Neural cell (in vitro differentiated cells): ENCODE results near the gene ZNF556. TPM values are rescaled to one million over a fixed set of nuclear protein-coding genes. Genes with fewer than 3 reads are reported as not detected.

Experiments used
- H2AFZ ChIP-seq: fragments of 200-600, 300-800 bp; sonication (generic), shearing (Covaris generic); 2 replicates; pipeline ENCODE4 v1.6.0; 2014; ENCODE audit warnings: low read depth, mild to moderate bottlenecking, antibody characterized with exemption, low read length, moderate library complexity
- H3F3A ChIP-seq: fragments of 200-600 bp; shearing (Covaris generic); 2 replicates; pipeline ENCODE4 v1.6.1; 2016; ENCODE audit warnings: mild to moderate bottlenecking, moderate library complexity, mixed read lengths, antibody characterized with exemption, low read length; ENCODE audit not compliant: insufficient read depth, poor library complexity, severe bottlenecking
- H3K27ac ChIP-seq: fragments of 200-600, 300-800 bp; sonication (generic), shearing (Covaris generic); 2 replicates; pipeline ENCODE4 v1.5.1; 2014; ENCODE audit warnings: mild to moderate bottlenecking, low read length, moderate library complexity
- H3K27me3 ChIP-seq: fragments of 300-800, 200-600 bp; sonication (generic), shearing (Covaris generic); 2 replicates; pipeline ENCODE4 v1.6.0; 2014; ENCODE audit warnings: mild to moderate bottlenecking, low read depth, low read length, moderate library complexity; ENCODE audit not compliant: insufficient read depth
- H3K36me3 ChIP-seq: fragments of 300-800, 200-600 bp; sonication (generic), shearing (Covaris generic); 2 replicates; pipeline ENCODE4 v1.5.1; 2014; ENCODE audit warnings: mild to moderate bottlenecking, antibody characterized with exemption, low read length, moderate library complexity; ENCODE audit not compliant: insufficient read depth
- H3K4me2 ChIP-seq: fragments of 300-800, 200-600 bp; sonication (generic), shearing (Covaris generic); 2 replicates; pipeline ENCODE4 v1.6.0; 2014; ENCODE audit warnings: mild to moderate bottlenecking, low read length
- H3K4me3 ChIP-seq: fragments of 300-800, 200-600 bp; sonication (generic), shearing (Covaris generic); 2 replicates; pipeline ENCODE4 v1.5.1; 2014; ENCODE audit warnings: mild to moderate bottlenecking, low read length, moderate library complexity
- H3K79me2 ChIP-seq: fragments of 200-600 bp; shearing (Covaris generic); replicated peaks from 2 replicates; pipeline ENCODE4 v1.6.0; 2014; ENCODE audit warnings: mild to moderate bottlenecking, low read length, moderate library complexity; ENCODE audit not compliant: insufficient read depth
- H3K9ac ChIP-seq: fragments of 300-800, 200-600 bp; sonication (generic), shearing (Covaris generic); 2 replicates; pipeline ENCODE4 v1.6.1; 2016; ENCODE audit warnings: mild to moderate bottlenecking, low read length, mixed read lengths
- H3K9me2 ChIP-seq: fragments of 200-600 bp; shearing (Covaris generic); 2 replicates; pipeline ENCODE4 v1.6.1; 2016; ENCODE audit warnings: mild to moderate bottlenecking, low read length, mixed read lengths; ENCODE audit not compliant: insufficient read depth
- H3K9me3 ChIP-seq: fragments of 200-600, 300-800 bp; sonication (generic), shearing (Covaris generic); 2 replicates; pipeline ENCODE4 v1.6.1; 2016; ENCODE audit warnings: mild to moderate bottlenecking, mixed run types, low read length, moderate library complexity, mixed read lengths
- H4K20me1 ChIP-seq: fragments of 200-600 bp; shearing (Covaris generic); 2 replicates; pipeline ENCODE4 v1.6.1; 2016; ENCODE audit warnings: mild to moderate bottlenecking, mixed run types; ENCODE audit not compliant: insufficient read depth
- EP300 ChIP-seq: fragments of 450-650 bp; conservative IDR thresholded peaks from 2 replicates; pipeline ENCODE4 v1.6.1; 2014; ENCODE audit warnings: antibody characterized with exemption, mild to moderate bottlenecking, moderate library complexity; ENCODE audit not compliant: poor library complexity, severe bottlenecking
- EZH2 ChIP-seq: fragments of 200-600, 300-800 bp; shearing (Covaris generic), sonication (generic); IDR thresholded peaks from 2 replicates; pipeline ENCODE4 v1.6.1; 2014; ENCODE audit warnings: antibody characterized with exemption, low read length, borderline replicate concordance, mild to moderate bottlenecking; ENCODE audit not compliant: insufficient read depth, poor library complexity, severe bottlenecking
- MXI1 ChIP-seq: fragments of 450-650 bp; conservative IDR thresholded peaks from 2 replicates; pipeline ENCODE4 v1.6.1; 2014; ENCODE audit warnings: antibody characterized with exemption, mild to moderate bottlenecking; ENCODE audit not compliant: poor library complexity, severe bottlenecking
- POLR2AphosphoS5 ChIP-seq: IDR thresholded peaks from 2 replicates; pipeline ENCODE4 v1.6.1; 2012
- RAD21 ChIP-seq: fragments of 450-650 bp; conservative IDR thresholded peaks from 2 replicates; pipeline ENCODE4 v1.6.1; 2014; ENCODE audit warnings: antibody characterized with exemption, mild to moderate bottlenecking, moderate library complexity
- REST ChIP-seq: IDR thresholded peaks from 2 replicates; pipeline ENCODE4 v1.6.1; 2012; ENCODE audit warnings: borderline replicate concordance
- SMC3 ChIP-seq: fragments of 450-650 bp; conservative IDR thresholded peaks from 2 replicates; pipeline ENCODE4 v1.6.1; 2014; ENCODE audit warnings: antibody characterized with exemption, mild to moderate bottlenecking, moderate library complexity; ENCODE audit not compliant: poor library complexity
- TAF1 ChIP-seq: IDR thresholded peaks from 2 replicates; pipeline ENCODE4 v1.6.1; 2012; ENCODE audit warnings: low read depth
- polyA plus RNA-seq: library from polyadenylated mRNA; depleted of rRNA; stranded (reverse); fragments of >200 nt; gene quantifications from 2 replicates; pipeline ENCODE4 v1.2.3, GENCODE V29; 2014
- TF ChIP-seq, protein P1 (sequence below): fragments of 450-650 bp; IDR thresholded peaks from 2 replicates; pipeline ENCODE4 v1.5.1; 2014; ENCODE audit warnings: antibody characterized with exemption, mild to moderate bottlenecking, moderate library complexity; ENCODE audit not compliant: poor library complexity, severe bottlenecking

The ZNF556 gene
- polyA plus RNA-seq, 1 donor from 2014 or later = 0.28 TPM

- Histone ChIP-seq H3K27me3 (no peaks in the 10 kb centered on the region), H3K9me2 (no peaks in the 10 kb centered on the region), H3K79me2 (peaks cover 18% of the 10 kb centered on the region), H3K36me3 (peaks cover 5% of the 10 kb centered on the region), H3K27ac (no peak overlapping the region), H3K9me3 (peaks cover 11% of the 10 kb centered on the region), H3K4me3 (no peak overlapping the region), H3K9ac (no peak overlapping the region), H4K20me1 (no peaks in the 10 kb centered on the region), H3K4me2 (no peak overlapping the region), H2AFZ (no peak overlapping the region), H3F3A (no peaks in the 10 kb centered on the region)
- TF ChIP-seq TAF1 (no peak), REST (no peak), SMC3 (no peak), EP300 (no peak), MXI1 (no peak), POLR2AphosphoS5 (no peak), RAD21 (no peak), EZH2 (no peak)
Measured at GRCh38 chr19:2845107-2845506, 22.0 kb upstream of the ZNF556 start.

DNA sequence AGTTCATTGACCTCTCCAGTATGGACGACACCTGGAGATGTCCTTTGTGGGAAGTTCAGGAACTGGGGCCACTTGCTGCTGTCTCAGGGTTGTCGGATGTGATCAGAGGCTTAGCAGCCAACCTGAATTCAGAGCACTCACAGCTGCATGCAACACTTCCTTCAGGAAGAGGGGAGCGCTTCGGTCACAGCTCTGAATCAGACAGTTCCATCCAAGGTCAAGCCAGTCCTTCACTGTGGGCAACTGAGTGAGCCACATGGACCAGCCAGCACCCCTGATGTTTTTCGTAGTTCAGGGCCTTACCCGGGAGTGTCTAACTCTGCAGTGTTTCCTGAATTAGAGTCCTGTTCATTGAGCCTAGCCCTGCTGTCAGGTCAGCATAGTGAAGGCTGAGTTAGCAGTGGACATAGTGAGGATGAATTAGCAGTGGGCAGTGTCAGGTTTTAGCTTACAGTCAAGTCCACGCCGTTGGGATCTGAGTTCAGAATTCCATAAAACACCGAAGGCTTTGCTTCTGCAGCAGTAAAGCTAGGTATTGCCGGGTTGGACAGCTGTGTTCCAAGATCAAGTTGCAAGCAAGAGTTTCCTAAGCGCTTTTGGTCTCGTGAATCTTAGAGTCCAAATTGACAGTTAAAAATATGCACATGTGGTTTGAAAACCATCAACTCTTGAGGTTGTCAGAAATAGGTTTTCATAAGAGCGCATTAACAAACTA is 20.8 kb upstream of the ZNF556 start:
- Histone ChIP-seq H2AFZ (no peak overlapping the region), H3K27ac (no peak overlapping the region), H4K20me1 (no peaks in the 10 kb centered on the region), H3K36me3 (peaks cover 5% of the 10 kb centered on the region), H3K9me3 (peaks cover 11% of the 10 kb centered on the region), H3K79me2 (peaks cover 18% of the 10 kb centered on the region), H3K4me2 (no peak overlapping the region), H3K9me2 (no peaks in the 10 kb centered on the region), H3K4me3 (no peak overlapping the region), H3K9ac (no peak overlapping the region), H3K27me3 (no peaks in the 10 kb centered on the region), H3F3A (no peaks in the 10 kb centered on the region)
- TF ChIP-seq MXI1 (no peak), POLR2AphosphoS5 (no peak), REST (no peak), EP300 (no peak), RAD21 (no peak), EZH2 (no peak), TAF1 (no peak), SMC3 (no peak)
- TF ChIP-seq, protein P1, sequence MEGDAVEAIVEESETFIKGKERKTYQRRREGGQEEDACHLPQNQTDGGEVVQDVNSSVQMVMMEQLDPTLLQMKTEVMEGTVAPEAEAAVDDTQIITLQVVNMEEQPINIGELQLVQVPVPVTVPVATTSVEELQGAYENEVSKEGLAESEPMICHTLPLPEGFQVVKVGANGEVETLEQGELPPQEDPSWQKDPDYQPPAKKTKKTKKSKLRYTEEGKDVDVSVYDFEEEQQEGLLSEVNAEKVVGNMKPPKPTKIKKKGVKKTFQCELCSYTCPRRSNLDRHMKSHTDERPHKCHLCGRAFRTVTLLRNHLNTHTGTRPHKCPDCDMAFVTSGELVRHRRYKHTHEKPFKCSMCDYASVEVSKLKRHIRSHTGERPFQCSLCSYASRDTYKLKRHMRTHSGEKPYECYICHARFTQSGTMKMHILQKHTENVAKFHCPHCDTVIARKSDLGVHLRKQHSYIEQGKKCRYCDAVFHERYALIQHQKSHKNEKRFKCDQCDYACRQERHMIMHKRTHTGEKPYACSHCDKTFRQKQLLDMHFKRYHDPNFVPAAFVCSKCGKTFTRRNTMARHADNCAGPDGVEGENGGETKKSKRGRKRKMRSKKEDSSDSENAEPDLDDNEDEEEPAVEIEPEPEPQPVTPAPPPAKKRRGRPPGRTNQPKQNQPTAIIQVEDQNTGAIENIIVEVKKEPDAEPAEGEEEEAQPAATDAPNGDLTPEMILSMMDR = no peak
